ENCODE measurements around the gene XPA. TPM values are rescaled to one million over a fixed set of nuclear protein-coding genes. Genes with fewer than 3 reads are reported as not detected.

Gene XPA
- total and polyA plus RNA-seq, 4 donors: 6.6 to 19.6 (median 6.8) TPM

GRCh38 chr9:97635026-97635425 lies 62.1 kb downstream of the XPA start:
- no peak for TF ChIP-seq MAX (IDR thresholded peaks at IDR 0.05)
- no peak for TF ChIP-seq HNF4G (IDR thresholded peaks at IDR 0.05)
- no peak for TF ChIP-seq YY1 (IDR thresholded peaks at IDR 0.05)
- no peak for TF ChIP-seq ATF3 (IDR thresholded peaks at IDR 0.05)
- no peak for TF ChIP-seq CTCF (IDR thresholded peaks at IDR 0.05; ENCODE audit: low read depth, low read length, missing input control)
- TF ChIP-seq TAF1 (conservative IDR thresholded peaks at IDR 0.05): no peak
- no peak for TF ChIP-seq FOXA1 (IDR thresholded peaks at IDR 0.05)
- TF ChIP-seq GABPA (IDR thresholded peaks at IDR 0.05 in 1 of 2, conservative IDR thresholded peaks at IDR 0.05 in 1 of 2): no peak
- TF ChIP-seq SP1 (IDR thresholded peaks at IDR 0.05): no peak
- no peak for TF ChIP-seq HNF4A (conservative IDR thresholded peaks at IDR 0.05)
- TF ChIP-seq ZBTB33 (IDR thresholded peaks at IDR 0.05): no peak
- H3K9me3 ChIP-seq (ENCODE audit: control insufficient read depth in 4 of 4, low read length in 3 of 4): no peaks in the 10 kb centered on the region
- peaks cover 4 to 49% (median 31%) of the 10 kb centered on the region in 4 donors for H3K4me1 ChIP-seq (ENCODE audit: control insufficient read depth in 4 of 4, insufficient read depth in 4 of 4, low read length in 3 of 4)
- H3K4me3 ChIP-seq (ENCODE audit: low read depth in 1 of 3, low read length in 3 of 3): peak overlapping the region in 1 of 3 donors; percentile 70
- WGBS: 73% methylated on average over 7 of the region's 7 CpGs
- no peak overlapping the region for H3K9ac ChIP-seq (ENCODE audit: low read depth in 1 of 2, low read length in 2 of 2)
- H3K27ac ChIP-seq (ENCODE audit: low read depth in 1 of 2, low read length in 2 of 2): no peak overlapping the region
- H3K36me3 ChIP-seq (ENCODE audit: control insufficient read depth in 4 of 4, insufficient read depth in 3 of 4, low read depth in 1 of 4, low read length in 3 of 4): peaks cover 0 to under 1% (median 0%) of the 10 kb centered on the region in 4 donors
- no peak for DNase-seq (ENCODE audit: low spot score)
- H3K27me3 ChIP-seq (ENCODE audit: control insufficient read depth in 4 of 4, insufficient read depth in 4 of 4, low read length in 3 of 4): no peaks in the 10 kb centered on the region

- H3K27ac ChIP-seq (ENCODE audit: low read depth in 1 of 2, low read length in 2 of 2): peak overlapping the region; percentile 94 to 98
- no peak for TF ChIP-seq FOXA1 (IDR thresholded peaks at IDR 0.05)
- no peak for TF ChIP-seq JUND (IDR thresholded peaks at IDR 0.05)
- TF ChIP-seq MAX (IDR thresholded peaks at IDR 0.05): no peak
- TF ChIP-seq EGR1 (IDR thresholded peaks at IDR 0.05; ENCODE audit: low read depth in 2 of 2): no peak
- no peak for TF ChIP-seq ATF3 (IDR thresholded peaks at IDR 0.05)
- no peak for TF ChIP-seq HNF4G (IDR thresholded peaks at IDR 0.05)
- TF ChIP-seq NR2F2 (IDR thresholded peaks at IDR 0.05): no peak
- no peak for TF ChIP-seq RAD21 (IDR thresholded peaks at IDR 0.05)
- TF ChIP-seq ZBTB33 (IDR thresholded peaks at IDR 0.05): no peak
- TF ChIP-seq RXRA (IDR thresholded peaks at IDR 0.05): no peak
- no peak for TF ChIP-seq YY1 (IDR thresholded peaks at IDR 0.05)
- no peak for TF ChIP-seq SP1 (IDR thresholded peaks at IDR 0.05)
- TF ChIP-seq HNF4A (conservative IDR thresholded peaks at IDR 0.05): no peak
- no peak for TF ChIP-seq REST (IDR thresholded peaks at IDR 0.05)
- H3K27me3 ChIP-seq (ENCODE audit: control insufficient read depth in 4 of 4, insufficient read depth in 4 of 4, low read length in 3 of 4): no peaks in the 10 kb centered on the region
- under 1% methylated on average over 43 of the region's 43 CpGs for WGBS
- peaks cover 0 to 5% (median under 1%) of the 10 kb centered on the region in 4 donors for H3K36me3 ChIP-seq (ENCODE audit: control insufficient read depth in 4 of 4, insufficient read depth in 3 of 4, low read depth in 1 of 4, low read length in 3 of 4)
- peak overlapping the region; percentile 70 to 96 (median 94) for H3K4me3 ChIP-seq (ENCODE audit: low read depth in 1 of 3, low read length in 3 of 3)
- DNase-seq (ENCODE audit: low spot score): no peak
- peaks cover 4 to 49% (median 30%) of the 10 kb centered on the region in 4 donors for H3K4me1 ChIP-seq (ENCODE audit: control insufficient read depth in 4 of 4, insufficient read depth in 4 of 4, low read length in 3 of 4)
- H3K9me3 ChIP-seq (ENCODE audit: control insufficient read depth in 4 of 4, low read length in 3 of 4): no peaks in the 10 kb centered on the region
- H3K9ac ChIP-seq (ENCODE audit: low read depth in 1 of 2, low read length in 2 of 2): peak overlapping the region; percentile 86 to 98
Observed at GRCh38 chr9:97633859-97634490, 63.2 kb downstream of the XPA start.
